Stomach (tissue), 4 donors: ENCODE results near the gene TAF11.

ENCODE experiments used
- EP300 ChIP-seq: sonication (generic); formaldehyde crosslinking; IDR thresholded peaks from one replicate; pipeline ENCODE4 v1.6.1; 2017; ENCODE audit warnings: antibody characterized with exemption
- POLR2AphosphoS5 ChIP-seq, 3 donors: sonication (generic); formaldehyde crosslinking; IDR thresholded peaks; one replicate each; pipeline ENCODE4 v1.6.1; 2016; ENCODE audit warnings: antibody characterized with exemption in 3 of 3

- no peak for TF ChIP-seq EP300
- TF ChIP-seq POLR2AphosphoS5 (IDR thresholded peaks at IDR 0.05), result no peak
Measured at GRCh38 chr6:34904990-34905613, 17.3 kb upstream of the TAF11 start.
